ENCODE measurements around the gene CTXND1.

- TF ChIP-seq CTCF (conservative IDR thresholded peaks at IDR 0.05; ENCODE audit: low read length) (no peak), EZH2phosphoT487 (IDR thresholded peaks at IDR 0.05; ENCODE audit: borderline replicate concordance, low read depth, low read length) (no peak)
These were observed 100.9 kb downstream of the CTXND1 start for GRCh38 chr15:80151148-80151547.

All from OCI-LY7 (cell line).